Panc1 (cell line): ENCODE results near the gene SLC22A7. TPM values are rescaled to one million over a fixed set of nuclear protein-coding genes. Genes with fewer than 3 reads are reported as not detected.

Experiments
- ATAC-seq: fragments of 200-7000 bp; cut with Tn5 transposase; 2 replicates; pipeline ENCODE4 v1.9.1; 2020; ENCODE audit warnings: mild to moderate bottlenecking, moderate library complexity
- BruUV-seq: library from RNA; stranded (reverse); fragments of 400-500 nt; replicated peaks from 2 replicates; lab custom pipeline; 2021; lab: Mats Ljungman, UMichigan
- CTCF ChIA-PET: fragments of 300-600 bp; sonication (Branson Sonifier 250); formaldehyde crosslinking; loops from one replicate; lab custom pipeline; 2022; ENCODE audit warnings: antibody characterized with exemption; lab: Charles Lee
- POLR2A ChIA-PET: fragments of 300-600 bp; sonication (Branson Sonifier 250); formaldehyde crosslinking; loops from one replicate; lab custom pipeline; 2022; ENCODE audit warnings: antibody characterized with exemption; lab: Charles Lee
- DNase-seq: peaks from one replicate; pipeline ENCODE4 v3.0.0-alpha.2; 2010; ENCODE audit warnings: low read depth, low spot score
- H3K27ac ChIP-seq: 2 replicates; pipeline ENCODE4 v1.5.1; 2011; ENCODE audit warnings: mild to moderate bottlenecking, low read length, inconsistent platforms
- H3K27me3 ChIP-seq: fragments of 200-500 bp; sonication (Bioruptor generic); 2 replicates; pipeline ENCODE4 v1.6.0; 2014; ENCODE audit warnings: low read length, inconsistent platforms; ENCODE audit not compliant: control insufficient read depth, insufficient read depth
- H3K36me3 ChIP-seq: fragments of 200-500 bp; sonication (Bioruptor generic); 2 replicates; pipeline ENCODE4 v1.5.1; 2014; ENCODE audit warnings: inconsistent platforms, mild to moderate bottlenecking, low read length, moderate library complexity; ENCODE audit not compliant: control insufficient read depth, insufficient read depth
- H3K4me1 ChIP-seq: 2 replicates; pipeline ENCODE4 v1.5.1; 2011; ENCODE audit warnings: inconsistent platforms, mild to moderate bottlenecking, low read length, moderate library complexity; ENCODE audit not compliant: control insufficient read depth, insufficient read depth
- H3K4me3 ChIP-seq, 2 experiments: 2 replicates each; pipeline ENCODE4 v1.5.1; 2011 to 2012; ENCODE audit warnings: low read depth in 2 of 2, low read length in 2 of 2, mild to moderate bottlenecking in 2 of 2, inconsistent platforms in 1 of 2, moderate library complexity in 1 of 2
- H3K9me3 ChIP-seq: fragments of 200-500 bp; sonication (Bioruptor generic); 2 replicates; pipeline ENCODE4 v1.5.1; 2014; ENCODE audit warnings: low read depth, mild to moderate bottlenecking, inconsistent platforms, low read length, moderate library complexity; ENCODE audit not compliant: control insufficient read depth, insufficient read depth
- CTCF ChIP-seq: fragments of 450-650 bp; IDR thresholded peaks from 2 replicates; pipeline ENCODE4 v1.5.1; 2017; ENCODE audit warnings: mild to moderate bottlenecking
- POLR2AphosphoS5 ChIP-seq: IDR thresholded peaks from 2 replicates; pipeline ENCODE4 v1.6.1; 2012; ENCODE audit warnings: mild to moderate bottlenecking, low read depth, low read length, moderate library complexity
- REST ChIP-seq, 2 experiments: IDR thresholded peaks; 2 replicates each; pipeline ENCODE4 v1.6.1; 2011 to 2012; ENCODE audit warnings: low read depth in 2 of 2, control low read depth in 1 of 2, low read length in 1 of 2, mild to moderate bottlenecking in 1 of 2, moderate library complexity in 1 of 2; ENCODE audit not compliant: insufficient read depth in 1 of 2
- SIN3A ChIP-seq: IDR thresholded peaks from 2 replicates; pipeline ENCODE4 v1.6.1; 2012; ENCODE audit warnings: low read depth, mild to moderate bottlenecking, low read length, moderate library complexity, borderline replicate concordance; ENCODE audit not compliant: insufficient read depth
- TCF7L2 ChIP-seq: IDR thresholded peaks from 2 replicates; pipeline ENCODE4 v1.6.1; 2011; ENCODE audit warnings: mild to moderate bottlenecking, low read depth, low read length, inconsistent platforms
- in situ Hi-C: cut with HindIII; loops from 2 replicates; pipeline ENCODE4 v1.10.0; 2016; ENCODE audit warnings: low sequenced_read_pairs, low pct_unique_long_range_greater_than_20kb
- intact Hi-C: fragments of 100-400 bp; cut with micrococcal nuclease; formaldehyde crosslinking; loops from one replicate; pipeline ENCODE4 v1.10.0; 2022; ENCODE audit not compliant: unreplicated experiment
- total RNA-seq: library from RNA; stranded (reverse); gene quantifications from one replicate; pipeline ENCODE4 v1.2.1, GENCODE V29; 2021; ENCODE audit not compliant: unreplicated experiment

Gene SLC22A7
- total RNA-seq, 1 experiment from 2014 or later, result not detected

- intact Hi-C loops, result no loop called here
- BruUV-seq, result no TSS peak
- Histone ChIP-seq H3K9me3 (no peaks in the 10 kb centered on the region), H3K36me3 (no peaks in the 10 kb centered on the region), H3K27me3 (no peaks in the 10 kb centered on the region), H3K4me1 (no peaks in the 10 kb centered on the region), H3K4me3 (no peak overlapping the region), H3K27ac (no peak overlapping the region)
- CTCF ChIA-PET, result no interaction called here
- no peak for TF ChIP-seq REST (IDR thresholded peaks at IDR 0.05; ENCODE audit: insufficient read depth in 1 of 2, low read depth in 2 of 2, low read length in 1 of 2)
- DNase-seq (no peak), ATAC-seq (no peak)
- in situ Hi-C loops, result no loop called here
- POLR2A ChIA-PET, result interaction anchor here (0.6 kb wide), 1 partner anchor 62 kb away, joined by 4 read pairs; the partner anchor contains the start of gene DNPH1
Observed at GRCh38 chr6:43290905-43291355, 7.1 kb upstream of the SLC22A7 start.

GRCh38 chr6:43291708-43292107 lies 6.4 kb upstream of the SLC22A7 start:
- TF ChIP-seq REST (IDR thresholded peaks at IDR 0.05; ENCODE audit: insufficient read depth in 1 of 2, low read depth in 2 of 2, low read length in 1 of 2) (no peak), SIN3A (no peak), CTCF (no peak), TCF7L2 (no peak), POLR2AphosphoS5 (no peak)
- in situ Hi-C loops, result no loop called here
- Histone ChIP-seq H3K36me3 (no peaks in the 10 kb centered on the region), H3K4me1 (no peaks in the 10 kb centered on the region), H3K9me3 (no peaks in the 10 kb centered on the region), H3K4me3 (no peak overlapping the region), H3K27me3 (no peaks in the 10 kb centered on the region), H3K27ac (no peak overlapping the region)
- CTCF ChIA-PET, result no interaction called here
- intact Hi-C loops, result no loop called here
- ATAC-seq, result no peak
- no TSS peak for BruUV-seq
- DNase-seq, result no peak
- POLR2A ChIA-PET, result no interaction called here
